ENCODE measurements around the gene ANKRD55.

DNA sequence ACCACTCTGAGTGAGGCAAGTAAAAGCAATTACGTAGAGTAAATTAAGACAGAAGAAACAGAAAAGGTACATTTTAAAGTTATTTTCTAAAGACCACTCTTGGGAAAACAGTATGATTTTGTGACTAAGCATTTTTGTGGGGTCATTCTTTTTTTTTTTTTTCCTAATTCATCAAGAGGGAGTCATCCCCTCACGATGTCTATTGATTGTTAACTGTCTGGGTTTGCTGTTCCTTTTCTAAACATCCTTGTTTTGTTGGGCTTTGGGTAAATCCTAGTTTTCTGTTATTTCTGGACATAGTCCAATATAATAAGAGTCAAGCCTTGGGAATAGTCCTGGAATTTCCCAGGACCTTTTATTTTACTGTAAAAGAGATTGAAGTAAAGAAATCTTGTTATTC lies 63.8 kb downstream of the ANKRD55 start:
- TF ChIP-seq, protein P1, sequence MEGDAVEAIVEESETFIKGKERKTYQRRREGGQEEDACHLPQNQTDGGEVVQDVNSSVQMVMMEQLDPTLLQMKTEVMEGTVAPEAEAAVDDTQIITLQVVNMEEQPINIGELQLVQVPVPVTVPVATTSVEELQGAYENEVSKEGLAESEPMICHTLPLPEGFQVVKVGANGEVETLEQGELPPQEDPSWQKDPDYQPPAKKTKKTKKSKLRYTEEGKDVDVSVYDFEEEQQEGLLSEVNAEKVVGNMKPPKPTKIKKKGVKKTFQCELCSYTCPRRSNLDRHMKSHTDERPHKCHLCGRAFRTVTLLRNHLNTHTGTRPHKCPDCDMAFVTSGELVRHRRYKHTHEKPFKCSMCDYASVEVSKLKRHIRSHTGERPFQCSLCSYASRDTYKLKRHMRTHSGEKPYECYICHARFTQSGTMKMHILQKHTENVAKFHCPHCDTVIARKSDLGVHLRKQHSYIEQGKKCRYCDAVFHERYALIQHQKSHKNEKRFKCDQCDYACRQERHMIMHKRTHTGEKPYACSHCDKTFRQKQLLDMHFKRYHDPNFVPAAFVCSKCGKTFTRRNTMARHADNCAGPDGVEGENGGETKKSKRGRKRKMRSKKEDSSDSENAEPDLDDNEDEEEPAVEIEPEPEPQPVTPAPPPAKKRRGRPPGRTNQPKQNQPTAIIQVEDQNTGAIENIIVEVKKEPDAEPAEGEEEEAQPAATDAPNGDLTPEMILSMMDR (conservative IDR thresholded peaks at IDR 0.05): no peak
- no peak for TF ChIP-seq EZH2 (IDR thresholded peaks at IDR 0.05; ENCODE audit: low read depth)

Data from PC-9 (cell line).